ENCODE results near the gene KANK3. TPM values are rescaled to one million over a fixed set of nuclear protein-coding genes. Genes with fewer than 3 reads are reported as not detected.
A peak's percentile ranks its signal among the peaks of the same experiment; 100 is the strongest.

Gene KANK3
- total and polyA plus RNA-seq, 10 of the 15 experiments (the other 5 are each of a cell fraction or from before 2014, with no cell fraction given), result 0.03 to 0.93 (median 0.22) TPM; not detected in 1

DNA sequence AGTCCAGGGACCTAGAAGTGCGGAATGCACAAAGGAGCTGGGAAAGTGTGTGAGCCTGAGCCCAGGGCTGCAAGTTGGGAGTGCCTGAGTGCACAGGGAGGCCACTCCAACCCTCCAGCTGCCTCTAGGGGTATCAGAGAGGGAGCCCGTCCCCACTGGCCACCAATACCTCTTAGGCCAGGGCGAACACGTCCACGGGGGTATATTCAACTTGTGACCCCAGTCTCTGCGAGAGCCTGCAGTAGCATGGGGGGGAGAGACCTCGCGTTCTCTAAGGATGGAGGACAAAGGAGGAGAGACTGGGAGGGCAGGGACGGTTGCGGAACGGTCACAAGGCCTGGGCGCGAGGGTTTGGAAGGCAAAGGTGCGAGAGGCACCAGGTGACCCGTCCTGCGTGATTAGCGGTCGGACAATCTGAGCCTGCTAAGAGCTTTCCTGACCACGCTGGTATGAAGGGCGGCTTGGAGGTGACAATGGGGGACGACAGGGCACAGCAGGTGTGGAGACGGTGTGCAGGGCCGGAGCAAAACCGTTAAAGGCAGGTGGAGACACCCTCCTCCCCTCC, 35.6 kb downstream of the KANK3 start:
- Histone ChIP-seq H3K9ac (ENCODE audit: control insufficient read depth, insufficient read depth, low read length) (peak overlapping the region; percentile 93), H3K9me3 (replicated peaks; ENCODE audit: control insufficient read depth, insufficient read depth, low read length) (no peaks in the 10 kb centered on the region), H3K36me3 (ENCODE audit: control insufficient read depth in 2 of 2, insufficient read depth in 2 of 2, low read length in 1 of 2) (peaks cover 9 to 12% of the 10 kb centered on the region in 2 experiments; a peak in 3 of 4 replicates), H3K79me2 (ENCODE audit: control insufficient read depth, insufficient read depth, low read length) (peaks cover 21% of the 10 kb centered on the region), H3K27me3 (replicated peaks in 1 of 2; ENCODE audit: control insufficient read depth in 2 of 2, insufficient read depth in 2 of 2, low read length in 1 of 2) (no peaks in the 10 kb centered on the region), H2AFZ (ENCODE audit: control insufficient read depth, low read depth, low read length) (peak overlapping the region; percentile 86), H3K4me3 (peak overlapping the region; percentile 91), H4K20me1 (ENCODE audit: control insufficient read depth, insufficient read depth) (no peaks in the 10 kb centered on the region), H3K4me2 (ENCODE audit: control insufficient read depth, insufficient read depth) (peak overlapping the region; percentile 100), H3K4me1 (ENCODE audit: control insufficient read depth, insufficient read depth, low read length) (peaks cover 11% of the 10 kb centered on the region), H3K27ac (ENCODE audit: control insufficient read depth, insufficient read depth) (peak overlapping the region; percentile 35)
- RAD21 ChIA-PET (ENCODE audit: unreplicated experiment), result interaction anchor here (0.7 kb wide), 1 partner anchor 90 kb away, joined by 3 read pairs; no protein-coding TSS in a partner anchor
- in situ Hi-C loops (cut with MboI), result loop anchor here (5.0 kb wide), 1 partner anchor 35 kb away; no protein-coding TSS in a partner anchor
- intact Hi-C loops (cut with micrococcal nuclease; ENCODE audit: unreplicated experiment), result no loop called here
- DNase-seq (ENCODE audit: low read depth, low spot score) (no peak), FAIRE-seq (no peak), ATAC-seq (peak; percentile 14)
- CTCF ChIA-PET, result interaction anchor here (0.6 to 1.3 kb wide), 2 partner anchors 12 to 147 kb away, joined by 3 to 4 read pairs; no protein-coding TSS in a partner anchor
- SMC1A ChIA-PET (ENCODE audit: uncharacterized antibody, unreplicated experiment), result interaction anchor here (0.6 kb wide), 1 partner anchor 23 kb away, joined by 3 read pairs; no protein-coding TSS in a partner anchor
- WGBS (ENCODE audit: insufficient coverage, insufficient replicate concordance, low lambda C conversion rate, missing lambda C conversion rate), result 25% methylated on average over 23 of the region's 24 CpGs
- TF ChIP-seq SIX5 (IDR thresholded peaks at IDR 0.05; ENCODE audit: low read depth, low read length, severe bottlenecking), result no peak
- no peak for TF ChIP-seq STAT3 (IDR thresholded peaks at IDR 0.05; ENCODE audit: low read depth, low read length)
- TF ChIP-seq, protein P1, sequence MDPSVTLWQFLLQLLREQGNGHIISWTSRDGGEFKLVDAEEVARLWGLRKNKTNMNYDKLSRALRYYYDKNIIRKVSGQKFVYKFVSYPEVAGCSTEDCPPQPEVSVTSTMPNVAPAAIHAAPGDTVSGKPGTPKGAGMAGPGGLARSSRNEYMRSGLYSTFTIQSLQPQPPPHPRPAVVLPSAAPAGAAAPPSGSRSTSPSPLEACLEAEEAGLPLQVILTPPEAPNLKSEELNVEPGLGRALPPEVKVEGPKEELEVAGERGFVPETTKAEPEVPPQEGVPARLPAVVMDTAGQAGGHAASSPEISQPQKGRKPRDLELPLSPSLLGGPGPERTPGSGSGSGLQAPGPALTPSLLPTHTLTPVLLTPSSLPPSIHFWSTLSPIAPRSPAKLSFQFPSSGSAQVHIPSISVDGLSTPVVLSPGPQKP (IDR thresholded peaks at IDR 0.05; ENCODE audit: low read depth, low read length), result no peak
- TF ChIP-seq IKZF2 (IDR thresholded peaks at IDR 0.05), result no peak
- peak; percentile 56 for TF ChIP-seq GATAD2B (conservative IDR thresholded peaks at IDR 0.05; ENCODE audit: low read depth)
- TF ChIP-seq, protein P2, sequence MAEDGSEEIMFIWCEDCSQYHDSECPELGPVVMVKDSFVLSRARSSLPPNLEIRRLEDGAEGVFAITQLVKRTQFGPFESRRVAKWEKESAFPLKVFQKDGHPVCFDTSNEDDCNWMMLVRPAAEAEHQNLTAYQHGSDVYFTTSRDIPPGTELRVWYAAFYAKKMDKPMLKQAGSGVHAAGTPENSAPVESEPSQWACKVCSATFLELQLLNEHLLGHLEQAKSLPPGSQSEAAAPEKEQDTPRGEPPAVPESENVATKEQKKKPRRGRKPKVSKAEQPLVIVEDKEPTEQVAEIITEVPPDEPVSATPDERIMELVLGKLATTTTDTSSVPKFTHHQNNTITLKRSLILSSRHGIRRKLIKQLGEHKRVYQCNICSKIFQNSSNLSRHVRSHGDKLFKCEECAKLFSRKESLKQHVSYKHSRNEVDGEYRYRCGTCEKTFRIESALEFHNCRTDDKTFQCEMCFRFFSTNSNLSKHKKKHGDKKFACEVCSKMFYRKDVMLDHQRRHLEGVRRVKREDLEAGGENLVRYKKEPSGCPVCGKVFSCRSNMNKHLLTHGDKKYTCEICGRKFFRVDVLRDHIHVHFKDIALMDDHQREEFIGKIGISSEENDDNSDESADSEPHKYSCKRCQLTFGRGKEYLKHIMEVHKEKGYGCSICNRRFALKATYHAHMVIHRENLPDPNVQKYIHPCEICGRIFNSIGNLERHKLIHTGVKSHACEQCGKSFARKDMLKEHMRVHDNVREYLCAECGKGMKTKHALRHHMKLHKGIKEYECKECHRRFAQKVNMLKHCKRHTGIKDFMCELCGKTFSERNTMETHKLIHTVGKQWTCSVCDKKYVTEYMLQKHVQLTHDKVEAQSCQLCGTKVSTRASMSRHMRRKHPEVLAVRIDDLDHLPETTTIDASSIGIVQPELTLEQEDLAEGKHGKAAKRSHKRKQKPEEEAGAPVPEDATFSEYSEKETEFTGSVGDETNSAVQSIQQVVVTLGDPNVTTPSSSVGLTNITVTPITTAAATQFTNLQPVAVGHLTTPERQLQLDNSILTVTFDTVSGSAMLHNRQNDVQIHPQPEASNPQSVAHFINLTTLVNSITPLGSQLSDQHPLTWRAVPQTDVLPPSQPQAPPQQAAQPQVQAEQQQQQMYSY (CRISPR knock-in tag; IDR thresholded peaks at IDR 0.05), result no peak
- no peak for TF ChIP-seq RFX5 (IDR thresholded peaks at IDR 0.05; ENCODE audit: low read depth, low read length)
- no peak for TF ChIP-seq EP300 (IDR thresholded peaks at IDR 0.05; ENCODE audit: borderline replicate concordance in 1 of 2, control insufficient read depth in 1 of 2, low read depth in 2 of 2, low read length in 2 of 2)
- TF ChIP-seq POLR2AphosphoS2 (IDR thresholded peaks at IDR 0.05; ENCODE audit: low read depth, low read length), result no peak
- TF ChIP-seq, protein P3, sequence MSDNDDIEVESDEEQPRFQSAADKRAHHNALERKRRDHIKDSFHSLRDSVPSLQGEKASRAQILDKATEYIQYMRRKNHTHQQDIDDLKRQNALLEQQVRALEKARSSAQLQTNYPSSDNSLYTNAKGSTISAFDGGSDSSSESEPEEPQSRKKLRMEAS (IDR thresholded peaks at IDR 0.05; ENCODE audit: low read depth, low read length), result no peak
- TF ChIP-seq HDGF (IDR thresholded peaks at IDR 0.05), result peak; percentile 62; the same call in 1 of the 2 replicates
- 0 out of 2 replicates have a peak, but pooled peaks have one; percentile 4 for TF ChIP-seq HCFC1 (IDR thresholded peaks at IDR 0.05; ENCODE audit: low read length)
- no peak for TF ChIP-seq SUPT20H (IDR thresholded peaks at IDR 0.05; ENCODE audit: borderline replicate concordance, control insufficient read depth, low read depth, low read length)
- TF ChIP-seq BCL11A (IDR thresholded peaks at IDR 0.05; ENCODE audit: low read depth, low read length), result no peak
- TF ChIP-seq, protein P4, sequence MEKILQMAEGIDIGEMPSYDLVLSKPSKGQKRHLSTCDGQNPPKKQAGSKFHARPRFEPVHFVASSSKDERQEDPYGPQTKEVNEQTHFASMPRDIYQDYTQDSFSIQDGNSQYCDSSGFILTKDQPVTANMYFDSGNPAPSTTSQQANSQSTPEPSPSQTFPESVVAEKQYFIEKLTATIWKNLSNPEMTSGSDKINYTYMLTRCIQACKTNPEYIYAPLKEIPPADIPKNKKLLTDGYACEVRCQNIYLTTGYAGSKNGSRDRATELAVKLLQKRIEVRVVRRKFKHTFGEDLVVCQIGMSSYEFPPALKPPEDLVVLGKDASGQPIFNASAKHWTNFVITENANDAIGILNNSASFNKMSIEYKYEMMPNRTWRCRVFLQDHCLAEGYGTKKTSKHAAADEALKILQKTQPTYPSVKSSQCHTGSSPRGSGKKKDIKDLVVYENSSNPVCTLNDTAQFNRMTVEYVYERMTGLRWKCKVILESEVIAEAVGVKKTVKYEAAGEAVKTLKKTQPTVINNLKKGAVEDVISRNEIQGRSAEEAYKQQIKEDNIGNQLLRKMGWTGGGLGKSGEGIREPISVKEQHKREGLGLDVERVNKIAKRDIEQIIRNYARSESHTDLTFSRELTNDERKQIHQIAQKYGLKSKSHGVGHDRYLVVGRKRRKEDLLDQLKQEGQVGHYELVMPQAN (conservative IDR thresholded peaks at IDR 0.05), result no peak
- POLR2A ChIA-PET, result interaction anchor here (0.7 to 1.2 kb wide), 2 partner anchors 12 to 27 kb away, joined by 3 read pairs; no protein-coding TSS in a partner anchor
- BruUV-seq (replicated peaks), result no TSS peak

All from GM12878 (cell line).